Osteoblast (primary cell): ENCODE results near the gene GTPBP1. TPM values are rescaled to one million over a fixed set of nuclear protein-coding genes. Genes with fewer than 3 reads are reported as not detected.
A peak's percentile ranks its signal among the peaks of the same experiment; 100 is the strongest.

Experiments
- DNase-seq: peaks from one replicate; pipeline ENCODE4 v3.0.0; 2011; ENCODE audit warnings: low spot score, mixed read lengths; ENCODE audit not compliant: insufficient read length; ENCODE audit errors: missing footprints
- H2AFZ ChIP-seq: 2 replicates; pipeline ENCODE4 v1.6.0; 2011; ENCODE audit warnings: mild to moderate bottlenecking, low read length
- H3K27ac ChIP-seq: 2 replicates; pipeline ENCODE4 v1.5.1; 2011; ENCODE audit warnings: mild to moderate bottlenecking, low read depth, low read length, moderate library complexity
- H3K27me3 ChIP-seq: 2 replicates; pipeline ENCODE4 v1.6.0; 2012; ENCODE audit warnings: mild to moderate bottlenecking, control low read depth, inconsistent platforms, low read length, moderate library complexity; ENCODE audit not compliant: insufficient read depth
- H3K36me3 ChIP-seq: 2 replicates; pipeline ENCODE4 v1.5.1; 2011; ENCODE audit warnings: mild to moderate bottlenecking, low read length, control low read depth, moderate library complexity; ENCODE audit not compliant: insufficient read depth
- H3K4me1 ChIP-seq: 2 replicates; pipeline ENCODE4 v1.5.1; 2011; ENCODE audit warnings: mild to moderate bottlenecking, low read length, control low read depth, moderate library complexity; ENCODE audit not compliant: insufficient read depth
- H3K4me2 ChIP-seq: 2 replicates; pipeline ENCODE4 v1.6.0; 2011; ENCODE audit warnings: mild to moderate bottlenecking, low read length; ENCODE audit not compliant: insufficient read depth
- H3K4me3 ChIP-seq: fragments of 200-600 bp; sonication (generic); 3 replicates; pipeline ENCODE4 v1.5.1; 2012; ENCODE audit warnings: mild to moderate bottlenecking, low read length, inconsistent platforms; ENCODE audit not compliant: insufficient read depth
- H3K79me2 ChIP-seq: 2 replicates; pipeline ENCODE4 v1.6.0; 2012; ENCODE audit warnings: mild to moderate bottlenecking, low read length, control low read depth, inconsistent platforms; ENCODE audit not compliant: insufficient read depth
- H3K9me3 ChIP-seq: 2 replicates; pipeline ENCODE4 v1.5.1; 2011; ENCODE audit warnings: low read depth, low read length, control low read depth
- H4K20me1 ChIP-seq: 2 replicates; pipeline ENCODE4 v1.6.0; 2012; ENCODE audit warnings: mild to moderate bottlenecking, low read length, control low read depth; ENCODE audit not compliant: insufficient read depth
- total RNA-seq: library from RNA; depleted of rRNA; stranded (reverse); fragments of >200 nt; gene quantifications from 2 replicates; pipeline ENCODE4 v1.2.3, GENCODE V29; 2012
- TF ChIP-seq, protein P1 (sequence below): IDR thresholded peaks from 2 replicates; pipeline ENCODE4 v1.5.1; 2011; ENCODE audit warnings: mild to moderate bottlenecking, low read depth, low read length, moderate library complexity; ENCODE audit errors: extremely low read depth

Gene GTPBP1
- total RNA-seq, 1 donor: 34.7 TPM

DNA sequence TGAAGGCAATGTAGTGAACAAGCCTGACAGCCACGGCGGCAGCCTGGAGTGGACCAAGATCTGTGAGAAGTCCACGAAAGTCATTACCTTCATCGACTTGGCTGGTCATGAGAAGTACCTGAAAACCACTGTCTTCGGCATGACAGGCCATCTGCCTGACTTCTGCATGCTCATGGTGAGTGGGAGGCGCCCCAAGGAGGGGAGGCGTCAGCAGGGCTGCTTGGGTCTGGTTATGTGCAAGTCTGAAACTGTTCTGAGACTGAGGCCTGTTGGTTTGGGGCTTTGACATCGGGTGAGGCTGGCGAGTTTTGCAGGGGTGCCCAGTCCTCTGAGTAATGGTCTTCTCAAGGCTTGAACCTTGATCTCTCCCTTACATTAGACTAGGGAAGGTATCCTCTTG is 11.1 kb downstream of the GTPBP1 start:
- no peak for DNase-seq
- Histone ChIP-seq H4K20me1 (peaks cover 38% of the 10 kb centered on the region), H3K4me1 (peaks cover 13% of the 10 kb centered on the region), H3K4me2 (no peak overlapping the region), H2AFZ (no peak overlapping the region), H3K9me3 (no peaks in the 10 kb centered on the region), H3K36me3 (peaks cover 35% of the 10 kb centered on the region), H3K79me2 (peaks cover 71% of the 10 kb centered on the region), H3K27ac (no peak overlapping the region), H3K27me3 (no peaks in the 10 kb centered on the region), H3K4me3 (no peak overlapping the region)
- TF ChIP-seq, protein P1, sequence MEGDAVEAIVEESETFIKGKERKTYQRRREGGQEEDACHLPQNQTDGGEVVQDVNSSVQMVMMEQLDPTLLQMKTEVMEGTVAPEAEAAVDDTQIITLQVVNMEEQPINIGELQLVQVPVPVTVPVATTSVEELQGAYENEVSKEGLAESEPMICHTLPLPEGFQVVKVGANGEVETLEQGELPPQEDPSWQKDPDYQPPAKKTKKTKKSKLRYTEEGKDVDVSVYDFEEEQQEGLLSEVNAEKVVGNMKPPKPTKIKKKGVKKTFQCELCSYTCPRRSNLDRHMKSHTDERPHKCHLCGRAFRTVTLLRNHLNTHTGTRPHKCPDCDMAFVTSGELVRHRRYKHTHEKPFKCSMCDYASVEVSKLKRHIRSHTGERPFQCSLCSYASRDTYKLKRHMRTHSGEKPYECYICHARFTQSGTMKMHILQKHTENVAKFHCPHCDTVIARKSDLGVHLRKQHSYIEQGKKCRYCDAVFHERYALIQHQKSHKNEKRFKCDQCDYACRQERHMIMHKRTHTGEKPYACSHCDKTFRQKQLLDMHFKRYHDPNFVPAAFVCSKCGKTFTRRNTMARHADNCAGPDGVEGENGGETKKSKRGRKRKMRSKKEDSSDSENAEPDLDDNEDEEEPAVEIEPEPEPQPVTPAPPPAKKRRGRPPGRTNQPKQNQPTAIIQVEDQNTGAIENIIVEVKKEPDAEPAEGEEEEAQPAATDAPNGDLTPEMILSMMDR: no peak

DNA sequence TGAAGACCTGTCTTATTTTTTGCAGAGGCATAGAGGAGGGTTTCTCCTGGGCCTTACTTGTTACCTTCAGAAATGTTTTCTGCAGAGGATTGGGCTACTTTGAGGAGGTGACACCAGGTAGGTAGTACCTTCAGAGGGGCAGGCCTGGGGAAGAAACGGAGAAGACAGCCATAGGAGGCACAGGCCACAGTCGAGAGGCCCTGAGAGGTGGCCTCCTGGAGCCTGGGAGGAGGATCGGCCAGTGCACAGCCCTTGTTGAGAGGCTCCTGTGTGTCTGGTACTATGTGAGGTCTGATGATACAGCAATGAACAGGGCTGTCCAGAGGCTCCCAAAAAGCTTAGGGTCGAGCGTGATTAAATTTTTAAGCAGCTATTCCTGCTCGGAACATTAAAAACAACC is 11.5 kb downstream of the GTPBP1 start:
- no peaks in the 10 kb centered on the region for H3K9me3 ChIP-seq
- H3K27ac ChIP-seq: no peak overlapping the region
- peaks cover 39% of the 10 kb centered on the region for H3K36me3 ChIP-seq
- H2AFZ ChIP-seq: no peak overlapping the region
- peaks cover 13% of the 10 kb centered on the region for H3K4me1 ChIP-seq
- H3K79me2 ChIP-seq: peaks cover 67% of the 10 kb centered on the region
- peaks cover 34% of the 10 kb centered on the region for H4K20me1 ChIP-seq
- no peak for DNase-seq
- no peak overlapping the region for H3K4me3 ChIP-seq
- no peak overlapping the region for H3K4me2 ChIP-seq
- TF ChIP-seq, protein P1: no peak
- no peaks in the 10 kb centered on the region for H3K27me3 ChIP-seq

DNA sequence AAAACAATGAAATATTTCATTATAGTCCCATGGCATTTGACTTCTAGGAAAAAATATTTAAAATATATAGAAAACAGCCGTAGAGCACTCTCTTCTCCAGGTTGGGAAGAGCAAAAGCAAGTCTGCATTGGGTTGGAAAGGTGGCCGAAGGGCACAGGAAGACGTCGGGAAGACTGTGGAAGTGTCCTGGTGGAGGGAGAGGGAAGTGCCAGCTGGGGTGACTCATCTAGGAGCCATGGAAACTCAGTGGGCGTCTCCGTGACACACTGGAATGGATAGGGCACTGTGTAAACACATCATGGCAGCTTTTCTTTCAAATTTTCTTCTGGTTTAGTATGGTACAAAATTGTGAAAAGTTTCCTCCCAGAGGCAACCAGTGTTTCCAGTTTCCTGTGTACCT is 12.7 kb downstream of the GTPBP1 start:
- Histone ChIP-seq H3K4me3 (no peak overlapping the region), H3K4me2 (peak overlapping the region; percentile 69), H3K4me1 (peaks cover 13% of the 10 kb centered on the region), H3K27ac (peak overlapping the region; percentile 68), H4K20me1 (peaks cover 22% of the 10 kb centered on the region), H3K9me3 (no peaks in the 10 kb centered on the region), H3K79me2 (peaks cover 56% of the 10 kb centered on the region), H3K27me3 (no peaks in the 10 kb centered on the region), H3K36me3 (peaks cover 45% of the 10 kb centered on the region), H2AFZ (no peak overlapping the region)
- TF ChIP-seq, protein P1: peak; percentile 65
- peak; percentile 96 for DNase-seq

DNA sequence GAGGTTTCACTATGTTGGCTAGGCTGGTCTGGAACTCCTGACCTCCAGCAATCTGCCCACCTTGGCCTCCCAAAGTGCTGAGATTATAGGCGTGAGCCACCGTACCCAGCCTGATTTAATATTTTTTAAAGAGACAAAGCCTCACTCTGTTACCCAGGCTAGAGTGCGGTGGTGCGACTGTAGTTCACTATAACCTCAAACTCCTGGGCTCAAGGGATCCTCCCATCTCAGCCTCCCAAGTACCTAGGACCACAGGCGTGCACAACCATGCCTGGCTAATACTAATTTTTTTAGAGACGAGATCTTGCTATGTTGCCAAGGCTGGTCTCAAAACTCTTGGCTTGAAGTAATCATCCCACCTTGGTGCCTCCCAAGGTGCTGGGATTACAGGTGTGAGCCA is 13.5 kb downstream of the GTPBP1 start:
- Histone ChIP-seq H4K20me1 (peaks cover 16% of the 10 kb centered on the region), H3K27ac (peak overlapping the region; percentile 68), H3K4me3 (no peak overlapping the region), H2AFZ (no peak overlapping the region), H3K4me2 (no peak overlapping the region), H3K4me1 (peaks cover 13% of the 10 kb centered on the region), H3K9me3 (no peaks in the 10 kb centered on the region), H3K79me2 (peaks cover 48% of the 10 kb centered on the region), H3K27me3 (no peaks in the 10 kb centered on the region), H3K36me3 (peaks cover 53% of the 10 kb centered on the region)
- TF ChIP-seq, protein P1: no peak
- DNase-seq: no peak
